GM21529 (cell line): ENCODE measurements around the gene ASCL1.

Experiments
- ATAC-seq: cut with Tn5 transposase; IDR thresholded peaks from one replicate; pipeline ENCODE4 v1.9.1; 2021; ENCODE audit not compliant: unreplicated experiment

ASCL1 gene

GRCh38 chr12:102957339-102958050 lies at the start of gene ASCL1:
TSS of gene ASCL1 (plus strand) at chr12:102957674. CDS start at chr12:102958245, 571 bp downstream.
- peak; percentile 36 for ATAC-seq

- ATAC-seq: no peak
Measured at GRCh38 chr12:102907918-102908317, 49.6 kb upstream of the ASCL1 start.

- no peak for ATAC-seq
Measured at GRCh38 chr12:102910137-102910536, 47.3 kb upstream of the ASCL1 start.

GRCh38 chr12:102910792-102911191 lies 46.7 kb upstream of the ASCL1 start:
- no peak for ATAC-seq

- ATAC-seq: no peak
Measured at GRCh38 chr12:102911320-102911719, 46.2 kb upstream of the ASCL1 start.

- ATAC-seq: no peak
Measured at GRCh38 chr12:102912258-102912657, 45.2 kb upstream of the ASCL1 start.

- ATAC-seq: no peak
Measured at GRCh38 chr12:102913453-102914226, 43.8 kb upstream of the ASCL1 start.

- ATAC-seq: no peak
Measured at GRCh38 chr12:102916252-102917025, 41.0 kb upstream of the ASCL1 start.

GRCh38 chr12:102917026-102917787 lies 40.3 kb upstream of the ASCL1 start, which contains the start of gene PAH:
TSS of gene PAH (minus strand) at chr12:102917244. CDS start at chr12:102917130, 114 bp downstream.
- ATAC-seq: peak; percentile 71

- no peak for ATAC-seq
Measured at GRCh38 chr12:102918840-102919239, 38.6 kb upstream of the ASCL1 start.

GRCh38 chr12:102920271-102920670 lies 37.2 kb upstream of the ASCL1 start:
- ATAC-seq: no peak

GRCh38 chr12:102921240-102921639 lies 36.2 kb upstream of the ASCL1 start:
- ATAC-seq: no peak

- no peak for ATAC-seq
Measured at GRCh38 chr12:102927220-102927619, 30.3 kb upstream of the ASCL1 start.

GRCh38 chr12:102933168-102933567 lies 24.3 kb upstream of the ASCL1 start:
- ATAC-seq: no peak

GRCh38 chr12:102939059-102939458 lies 18.4 kb upstream of the ASCL1 start:
- ATAC-seq: no peak

- ATAC-seq: no peak
Measured at GRCh38 chr12:102939670-102940222, 17.7 kb upstream of the ASCL1 start.

- ATAC-seq: no peak
Measured at GRCh38 chr12:102946042-102946441, 11.4 kb upstream of the ASCL1 start.

- no peak for ATAC-seq
Measured at GRCh38 chr12:102948941-102949352, 8.5 kb upstream of the ASCL1 start.

- ATAC-seq: no peak
Measured at GRCh38 chr12:102950107-102950949, 7.1 kb upstream of the ASCL1 start.
